ENCODE results near the gene DHX57. TPM values are rescaled to one million over a fixed set of nuclear protein-coding genes. Genes with fewer than 3 reads are reported as not detected.

DHX57 gene
- total and polyA plus RNA-seq, 12 donors = 6.0 to 12.4 (median 9.7) TPM

DNA sequence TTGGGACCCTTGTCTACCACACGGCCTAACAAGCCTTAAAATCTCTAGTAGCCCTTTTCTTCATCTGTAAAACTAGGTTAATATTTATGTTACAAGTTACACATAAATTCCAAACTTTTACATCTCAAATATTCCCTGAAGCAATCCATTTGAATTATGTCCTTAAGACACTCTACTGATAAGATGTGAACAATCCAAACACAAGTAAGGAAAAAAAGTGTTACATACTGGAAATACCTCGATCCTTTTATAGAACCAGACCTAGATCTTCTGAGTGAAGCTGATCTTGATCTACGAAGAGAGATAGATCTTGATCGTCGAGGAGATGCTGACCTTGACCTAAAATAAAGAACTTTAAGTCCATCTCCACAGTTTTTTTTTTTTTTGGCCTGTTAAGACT is 127.9 kb downstream of the DHX57 start:
- Histone ChIP-seq H3K36me3 (peaks cover 0 to 73% (median 54%) of the 10 kb centered on the region in 9 donors), H3K4me3 (peak overlapping the region in 1 of 10 donors; percentile 4), H3K27ac (peak overlapping the region in 2 of 10 donors; percentile 2 to 10), H3K27me3 (no peaks in the 10 kb centered on the region), H3K9me3 (no peaks in the 10 kb centered on the region), H3K4me1 (peaks cover 8 to 76% (median 63%) of the 10 kb centered on the region in 9 donors)
- ATAC-seq (no peak), DNase-seq (no peak)
- TF ChIP-seq, protein P1, sequence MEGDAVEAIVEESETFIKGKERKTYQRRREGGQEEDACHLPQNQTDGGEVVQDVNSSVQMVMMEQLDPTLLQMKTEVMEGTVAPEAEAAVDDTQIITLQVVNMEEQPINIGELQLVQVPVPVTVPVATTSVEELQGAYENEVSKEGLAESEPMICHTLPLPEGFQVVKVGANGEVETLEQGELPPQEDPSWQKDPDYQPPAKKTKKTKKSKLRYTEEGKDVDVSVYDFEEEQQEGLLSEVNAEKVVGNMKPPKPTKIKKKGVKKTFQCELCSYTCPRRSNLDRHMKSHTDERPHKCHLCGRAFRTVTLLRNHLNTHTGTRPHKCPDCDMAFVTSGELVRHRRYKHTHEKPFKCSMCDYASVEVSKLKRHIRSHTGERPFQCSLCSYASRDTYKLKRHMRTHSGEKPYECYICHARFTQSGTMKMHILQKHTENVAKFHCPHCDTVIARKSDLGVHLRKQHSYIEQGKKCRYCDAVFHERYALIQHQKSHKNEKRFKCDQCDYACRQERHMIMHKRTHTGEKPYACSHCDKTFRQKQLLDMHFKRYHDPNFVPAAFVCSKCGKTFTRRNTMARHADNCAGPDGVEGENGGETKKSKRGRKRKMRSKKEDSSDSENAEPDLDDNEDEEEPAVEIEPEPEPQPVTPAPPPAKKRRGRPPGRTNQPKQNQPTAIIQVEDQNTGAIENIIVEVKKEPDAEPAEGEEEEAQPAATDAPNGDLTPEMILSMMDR (IDR thresholded peaks at IDR 0.05) = no peak
- intact Hi-C loops (cut with DNase I) = loop anchor here in 2 of 10 donors (5.0 to 10.0 kb wide), 3 partner anchors 146 to 433 kb away; partner anchors contain the start of gene HNRNPLL (in 1 of the 2)
- 52 to 62% methylated on average over 5 of the region's 5 CpGs for whole genome bisulfite sequencing, 2 donors

Other genes starting within 250 kb of the DHX57 start
- 10 to 100 TPM in 7 of 10 donors, 1 to 10 TPM in 3; 9.4 to 18.6 (median 11.0) TPM for gene GALM, start 209.8 kb downstream of the DHX57 start, total RNA-seq
- gene GALM, start 209.8 kb downstream of the DHX57 start, polyA plus RNA-seq = 10 to 100 TPM in 1 of 2 donors, 1 to 10 TPM in 1; 6.5 to 11.9 TPM
- 10 to 100 TPM; 33.2 to 76.8 (median 47.2) TPM for gene SRSF7, start 124.6 kb downstream of the DHX57 start, total RNA-seq
- gene SRSF7, start 124.6 kb downstream of the DHX57 start, polyA plus RNA-seq = 10 to 100 TPM; 74.7 to 98.8 TPM
- 1 to 10 TPM; 6.1 to 9.7 (median 6.9) TPM for gene GEMIN6, start 97.7 kb downstream of the DHX57 start, total RNA-seq
- gene GEMIN6, start 97.7 kb downstream of the DHX57 start, polyA plus RNA-seq = 10 to 100 TPM in 1 of 2 donors, 1 to 10 TPM in 1; 7.9 to 10.5 TPM
- 10 to 100 TPM; 11.5 to 25.8 (median 19.2) TPM for gene MORN2, start within 50 bp of the DHX57 start, total RNA-seq
- 10 to 100 TPM; 25.6 to 31.3 TPM for gene MORN2, start within 50 bp of the DHX57 start, polyA plus RNA-seq
- gene ARHGEF33, start 13.9 kb upstream of the DHX57 start, total RNA-seq = under 1 TPM; 0.06 to 0.99 (median 0.48) TPM
- gene ARHGEF33, start 13.9 kb upstream of the DHX57 start, polyA plus RNA-seq = under 1 TPM; 0.09 to 0.15 TPM
- gene SOS1, start 245.1 kb upstream of the DHX57 start, total RNA-seq = 10 to 100 TPM; 20.6 to 37.8 (median 23.8) TPM
- gene SOS1, start 245.1 kb upstream of the DHX57 start, polyA plus RNA-seq = 1 to 10 TPM; 5.8 to 7.8 TPM

Measured in heart right ventricle (tissue), 16 donors.